ENCODE measurements around the gene DPYD.

DPYD gene

DNA sequence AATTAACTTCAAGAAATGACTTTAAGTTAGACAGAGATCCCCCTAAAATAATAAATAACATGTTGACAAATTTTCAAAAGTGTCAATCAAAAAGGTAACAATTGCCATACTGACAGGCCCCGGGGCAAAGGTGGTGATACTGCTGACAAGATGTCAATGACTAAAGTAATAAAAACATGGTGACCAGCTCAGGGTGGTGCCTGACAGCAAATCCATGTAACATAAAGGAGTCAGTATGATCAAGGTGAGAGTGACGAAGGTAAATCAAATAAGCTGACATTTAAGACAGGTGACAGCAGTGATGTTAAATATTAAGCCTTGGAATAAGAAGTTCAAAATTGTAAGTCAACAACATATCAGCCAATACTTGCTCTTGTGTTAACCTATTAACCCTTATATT, 387.5 kb downstream of the DPYD start:
- no peak for DNase-seq (ENCODE audit: low read depth in 2 of 2)

DNA sequence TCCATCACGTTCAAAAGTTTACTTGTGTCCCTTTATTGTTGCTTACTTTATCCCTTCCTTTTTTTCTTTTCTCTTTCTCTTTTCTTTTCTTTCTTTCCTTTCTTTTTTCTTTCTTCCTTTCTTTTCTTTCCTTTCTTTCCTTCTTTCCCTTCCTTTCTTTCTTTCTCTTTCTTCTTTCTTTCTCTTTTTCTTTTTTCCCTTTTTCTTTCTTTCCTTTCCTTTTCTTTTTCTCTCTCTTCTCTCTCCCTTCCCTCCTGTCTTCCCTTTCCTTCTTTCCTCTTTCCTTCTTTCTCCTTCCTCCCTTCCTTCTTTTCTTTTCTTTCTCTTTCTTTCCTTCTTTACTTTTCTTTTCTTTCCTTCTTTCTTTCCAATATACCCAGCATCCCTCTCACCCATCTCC, 391.2 kb downstream of the DPYD start:
- no peak for DNase-seq (ENCODE audit: low read depth in 2 of 2)

DNA sequence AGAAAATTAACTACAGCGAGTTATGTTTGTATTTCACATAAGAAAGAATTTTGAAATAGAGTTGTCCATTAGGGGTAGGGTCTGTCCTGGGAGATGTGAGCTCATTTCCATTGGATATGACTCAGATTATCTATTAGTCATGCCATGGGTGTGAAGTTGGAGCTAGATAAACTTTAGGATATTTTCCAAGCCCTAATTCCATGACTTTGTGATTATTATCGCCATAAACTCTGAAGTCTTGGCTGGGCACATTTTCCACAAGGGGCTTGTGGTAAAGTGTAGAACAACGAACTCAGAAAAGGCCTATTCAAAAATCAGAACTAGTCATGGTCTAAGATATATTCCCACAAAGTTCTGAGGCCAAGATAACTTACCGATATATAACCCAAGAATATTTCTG, 396.6 kb downstream of the DPYD start:
- DNase-seq (ENCODE audit: low read depth in 2 of 2), result no peak

DNA sequence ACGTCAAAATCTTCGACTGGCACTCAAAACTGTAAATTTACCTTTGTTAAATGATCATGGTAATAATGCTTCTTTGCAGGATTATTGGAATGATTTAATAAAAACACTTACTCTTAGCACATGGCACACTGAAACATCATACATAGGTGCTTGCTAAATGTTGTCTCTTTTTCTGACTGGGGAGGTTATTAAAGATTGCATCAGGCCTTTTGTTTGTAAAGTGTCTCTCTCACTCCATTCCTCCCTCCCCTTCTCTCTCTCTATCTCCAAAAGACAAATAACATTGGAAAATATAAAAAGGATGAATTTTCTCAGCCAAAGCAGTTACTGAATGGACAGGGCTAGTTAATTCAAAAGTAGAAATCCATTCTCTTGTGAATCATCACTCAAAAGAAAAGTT, 404.2 kb downstream of the DPYD start:
- DNase-seq (ENCODE audit: low read depth in 2 of 2), result no peak

DNA sequence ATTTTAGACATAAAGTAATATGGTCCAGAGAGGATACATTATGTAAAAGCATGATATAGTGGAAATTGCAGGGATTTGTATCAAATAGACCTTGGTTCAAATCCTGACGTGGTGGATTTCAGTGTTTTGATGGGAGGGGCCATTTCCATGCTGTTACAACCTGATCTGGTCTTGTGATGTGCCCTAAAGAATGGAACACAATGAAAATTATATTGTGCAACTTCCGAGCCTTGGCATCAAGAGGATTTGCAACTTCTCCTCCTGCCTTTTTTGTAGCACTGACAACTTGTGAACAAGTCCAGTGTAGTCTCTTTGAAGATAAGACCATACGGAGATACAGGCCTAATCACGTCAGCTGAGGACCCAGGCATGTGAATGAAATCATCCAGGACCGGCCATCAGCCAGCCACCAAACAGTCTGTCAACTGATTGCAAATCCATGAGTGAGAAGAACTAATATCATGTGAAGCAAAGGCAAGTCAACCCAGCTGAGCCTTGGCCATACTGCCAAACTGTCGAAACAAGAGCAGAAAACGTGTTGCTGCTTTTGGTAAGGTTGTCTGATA, 412.1 kb downstream of the DPYD start:
- DNase-seq (ENCODE audit: low read depth in 2 of 2), result no peak

DNA sequence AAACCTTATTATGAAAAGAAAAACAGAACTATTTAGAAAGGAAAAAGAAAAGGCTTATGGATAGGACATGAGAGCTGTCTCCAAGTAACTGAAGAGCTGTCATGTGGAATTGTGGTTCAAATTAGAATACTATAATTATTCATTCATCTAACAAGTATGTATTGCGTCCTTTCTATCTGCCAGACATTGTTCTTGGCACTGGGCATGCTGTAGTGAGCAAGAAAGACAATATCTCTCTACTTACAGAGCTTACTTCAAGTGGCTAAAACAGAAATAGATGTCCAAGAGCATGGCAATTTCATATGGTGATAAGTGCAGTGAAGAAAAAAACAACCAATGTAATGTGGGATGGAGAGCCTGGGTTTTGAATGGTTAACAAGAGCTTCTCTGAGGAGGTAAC, 413.0 kb downstream of the DPYD start:
- no peak for DNase-seq (ENCODE audit: low read depth in 2 of 2)

DNA sequence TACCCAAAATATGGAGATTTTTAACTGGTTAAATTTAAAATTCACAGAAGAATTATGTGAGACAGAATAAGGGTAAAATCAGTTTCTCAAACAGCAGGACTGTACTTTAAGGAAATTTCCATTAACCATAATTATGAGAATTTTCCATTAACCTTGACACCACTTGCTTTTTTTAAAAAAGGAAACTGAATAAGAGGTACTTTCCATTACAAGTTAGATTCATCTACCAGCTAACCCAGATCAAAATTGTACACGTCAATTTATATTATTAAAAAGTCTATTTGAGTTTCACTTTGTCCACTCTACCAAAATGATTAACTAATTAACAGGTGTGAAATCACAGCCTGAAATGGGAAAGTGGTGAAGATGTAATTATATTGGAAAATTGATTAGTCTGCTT, 414.5 kb downstream of the DPYD start:
- DNase-seq (ENCODE audit: low read depth in 2 of 2), result no peak

DNA sequence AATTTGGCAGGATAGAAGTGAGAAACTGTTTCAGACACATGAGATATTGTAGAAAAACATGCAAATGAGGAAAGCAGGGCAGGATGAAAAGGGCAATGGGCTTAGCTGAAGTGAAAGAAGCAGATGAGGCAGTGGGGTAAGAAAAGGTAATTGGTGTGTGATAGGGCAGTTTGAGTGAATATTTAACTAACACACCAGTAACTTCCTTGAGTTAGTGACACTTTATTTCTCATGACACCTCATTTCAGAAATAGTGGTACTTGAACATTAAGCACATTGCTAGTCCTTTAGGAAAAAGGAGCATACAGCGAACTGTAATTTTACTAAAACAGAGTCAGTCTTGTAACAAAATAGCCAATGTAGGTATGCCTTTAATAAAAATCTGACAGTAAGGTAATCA, 415.0 kb downstream of the DPYD start:
- no peak for DNase-seq (ENCODE audit: low read depth in 2 of 2)

DNA sequence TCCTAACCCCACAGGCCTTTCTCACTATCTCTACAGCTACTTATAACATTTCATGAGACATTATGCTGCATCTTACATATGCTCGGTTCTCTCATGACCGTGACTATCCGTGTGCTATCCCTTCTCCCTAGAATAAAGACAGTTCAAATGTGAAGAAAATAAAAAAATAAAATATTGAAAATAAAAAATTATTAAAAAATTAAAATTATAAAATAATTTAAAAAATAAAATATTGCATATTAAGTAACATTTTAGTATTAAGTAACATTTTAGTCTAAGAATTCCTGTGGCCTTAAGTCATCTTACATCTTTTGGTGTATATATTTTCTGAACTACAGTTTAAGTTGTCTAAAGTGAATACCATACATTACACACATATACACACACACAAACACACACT, 415.5 kb downstream of the DPYD start:
- no peak for DNase-seq (ENCODE audit: low read depth in 2 of 2)

DNA sequence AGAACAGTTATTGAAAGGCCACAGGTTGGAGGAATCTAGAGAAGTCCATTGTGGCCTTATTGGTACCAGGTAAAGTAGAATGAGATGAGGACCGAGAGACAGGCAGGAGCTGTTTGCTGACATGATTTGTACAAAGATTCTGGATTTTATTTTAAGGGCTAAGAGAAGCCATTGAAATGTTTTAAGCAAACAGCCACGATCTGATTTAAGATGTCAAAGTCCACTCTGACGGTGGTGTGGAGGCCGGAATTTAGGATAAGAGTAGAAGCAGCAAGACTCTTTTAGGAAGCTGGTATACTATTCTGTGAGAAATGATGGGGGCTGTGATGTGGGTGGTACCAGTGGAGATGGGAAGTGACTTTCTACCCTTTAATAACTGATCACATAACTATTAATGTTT, 418.5 kb downstream of the DPYD start:
- no peak for DNase-seq (ENCODE audit: low read depth in 2 of 2)

DNA sequence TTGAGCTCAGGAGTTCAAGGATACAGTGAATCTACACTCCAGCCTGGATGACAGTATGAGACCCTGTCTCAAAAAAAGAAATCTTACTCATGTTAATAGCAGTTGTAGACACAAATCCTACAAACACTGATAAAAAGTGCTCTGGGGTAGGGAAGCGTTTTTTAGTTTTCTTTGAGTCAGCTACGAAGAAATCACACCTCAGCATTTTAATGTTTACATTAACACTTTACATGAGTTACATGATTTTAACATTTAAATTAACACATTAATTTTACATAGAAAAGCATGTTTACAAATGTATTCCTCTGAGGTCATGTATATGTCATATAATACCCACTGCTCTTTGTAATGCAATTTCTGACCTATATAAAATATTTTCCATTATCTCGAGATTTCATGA, 419.2 kb downstream of the DPYD start:
- no peak for DNase-seq (ENCODE audit: low read depth in 2 of 2)

DNA sequence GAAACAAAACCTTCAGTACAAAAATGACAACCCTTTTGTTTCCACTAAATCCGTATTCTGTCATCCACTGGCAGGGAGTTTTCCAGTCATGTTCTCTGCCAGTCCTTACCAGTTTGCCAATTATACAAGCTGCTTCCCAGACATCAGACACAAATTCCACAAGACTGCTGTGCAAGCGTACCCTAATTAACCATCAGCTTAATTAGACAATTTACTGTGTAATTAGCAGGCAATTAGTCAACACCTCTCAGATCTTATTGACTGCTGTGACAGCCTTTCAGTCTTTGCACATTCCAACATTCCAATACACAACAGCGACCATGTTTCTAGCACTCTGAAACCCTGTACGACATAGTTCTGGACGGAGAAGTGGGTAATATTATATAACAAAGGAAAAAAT, 420.1 kb downstream of the DPYD start:
- DNase-seq (ENCODE audit: low read depth in 2 of 2), result no peak

DNA sequence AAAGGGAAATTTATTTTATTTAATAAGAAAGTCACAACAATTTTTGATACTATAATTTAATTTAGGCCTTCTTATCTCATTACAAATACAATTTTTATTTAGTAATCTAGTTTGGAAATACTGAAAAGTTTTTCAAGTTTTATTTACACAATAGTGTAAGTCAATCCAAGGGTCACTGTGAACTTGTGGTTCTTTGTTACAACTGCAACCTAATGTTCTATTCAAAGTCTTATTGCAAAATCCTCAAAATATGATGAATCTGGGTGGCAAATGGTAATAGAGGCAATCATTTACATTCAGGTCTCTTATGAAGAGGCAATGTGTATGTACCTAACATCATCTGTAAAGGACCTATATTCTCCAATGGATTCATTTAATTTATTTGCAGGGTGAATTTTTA, 421.2 kb downstream of the DPYD start:
- DNase-seq (ENCODE audit: low read depth in 2 of 2), result no peak

DNA sequence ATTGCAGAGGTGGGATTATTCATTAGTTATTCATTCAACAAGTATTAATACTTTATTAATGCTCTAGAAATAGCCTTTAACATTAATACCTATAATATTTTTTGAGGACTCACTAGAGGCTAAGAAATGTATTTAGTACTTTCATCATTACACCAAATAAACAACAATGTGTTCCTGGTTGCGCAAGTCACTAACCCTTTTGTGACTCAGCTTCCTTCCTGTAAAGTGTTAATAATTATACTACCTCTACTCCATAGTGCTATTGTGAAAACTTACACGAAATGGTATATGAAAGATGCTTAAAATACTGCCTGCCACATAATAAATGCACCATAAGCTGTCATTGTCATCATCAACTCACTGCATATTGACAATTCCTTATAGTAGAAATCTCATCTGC, 431.0 kb downstream of the DPYD start:
- no peak for DNase-seq (ENCODE audit: low read depth in 2 of 2)

DNA sequence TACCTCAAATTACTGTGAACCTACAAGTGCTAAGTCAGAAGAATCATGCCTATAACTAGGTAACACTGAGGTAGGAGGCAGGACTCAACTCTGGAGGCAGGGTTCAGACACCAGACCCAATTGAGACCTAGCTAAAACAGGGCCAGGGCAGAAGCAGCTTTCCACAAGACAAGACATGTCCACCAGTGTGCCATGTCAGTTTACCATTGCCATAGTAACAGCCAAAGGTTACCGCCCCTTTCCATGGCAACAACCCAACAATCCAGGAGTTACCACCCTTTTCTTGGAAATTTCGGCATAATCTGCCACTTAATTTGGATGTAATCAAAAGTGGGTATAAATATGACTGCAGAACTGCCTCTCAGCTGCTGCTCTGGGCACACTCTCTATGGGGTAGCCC, 432.3 kb downstream of the DPYD start:
- no peak for DNase-seq (ENCODE audit: low read depth in 2 of 2)

DNA sequence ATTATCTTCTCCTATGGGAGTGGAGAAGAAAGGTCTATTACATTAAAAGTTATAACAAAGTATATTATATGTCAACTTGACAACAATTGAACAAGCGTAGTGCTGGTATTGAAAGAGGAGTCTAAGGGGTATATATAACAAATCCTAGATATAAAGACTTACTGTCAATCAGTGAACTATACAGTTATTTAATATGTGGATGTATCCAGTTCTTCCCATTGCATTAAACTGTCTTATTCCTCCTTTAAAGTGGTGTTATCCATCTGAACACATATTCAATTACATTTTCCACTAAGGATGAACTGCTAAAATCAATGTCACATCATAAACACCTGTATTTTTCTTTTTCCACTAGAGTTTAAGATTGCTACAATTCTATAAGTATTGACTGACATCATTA, 438.8 kb downstream of the DPYD start:
- DNase-seq (ENCODE audit: low read depth in 2 of 2), result no peak

DNA sequence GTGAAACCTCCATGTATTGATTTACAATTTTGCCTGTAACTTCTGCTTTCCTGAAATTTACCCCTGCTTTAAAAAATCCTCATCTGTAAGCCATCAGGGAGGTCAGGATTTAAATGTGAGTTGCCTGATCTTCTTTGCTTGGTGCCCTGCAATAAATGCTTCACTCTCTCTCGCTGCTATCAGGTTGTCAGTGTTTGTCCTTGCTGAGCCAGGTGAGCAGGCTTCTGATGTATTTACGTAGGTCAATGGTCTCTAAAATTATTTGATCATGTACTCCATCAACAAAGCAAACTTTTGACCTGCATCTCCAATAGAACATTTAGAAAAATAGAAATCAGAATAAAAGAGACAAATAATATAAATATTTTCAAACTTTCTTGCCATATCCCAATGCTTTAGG, 453.4 kb downstream of the DPYD start:
- no peak for DNase-seq (ENCODE audit: low read depth in 2 of 2)

DNA sequence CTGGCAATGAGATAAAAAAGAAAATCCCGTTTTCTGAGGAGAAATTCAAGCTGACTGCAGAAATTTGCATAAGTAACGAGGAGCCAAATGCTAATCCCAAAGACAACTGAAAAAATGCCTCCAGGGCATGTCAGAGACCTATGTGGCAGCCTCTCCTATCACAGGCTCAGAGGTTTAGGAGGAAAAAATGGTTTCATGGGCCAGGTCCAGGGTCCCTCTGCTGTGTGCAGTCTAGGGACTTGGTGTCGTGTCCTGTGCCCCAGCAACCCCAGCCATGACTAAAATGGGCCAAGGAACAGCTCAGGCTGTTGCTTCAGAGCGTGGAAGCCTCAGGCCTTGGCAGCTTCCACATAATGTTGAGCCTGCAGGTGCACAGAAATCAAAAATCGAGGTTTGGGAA, 456.5 kb downstream of the DPYD start:
- no peak for DNase-seq (ENCODE audit: low read depth in 2 of 2)

DNA sequence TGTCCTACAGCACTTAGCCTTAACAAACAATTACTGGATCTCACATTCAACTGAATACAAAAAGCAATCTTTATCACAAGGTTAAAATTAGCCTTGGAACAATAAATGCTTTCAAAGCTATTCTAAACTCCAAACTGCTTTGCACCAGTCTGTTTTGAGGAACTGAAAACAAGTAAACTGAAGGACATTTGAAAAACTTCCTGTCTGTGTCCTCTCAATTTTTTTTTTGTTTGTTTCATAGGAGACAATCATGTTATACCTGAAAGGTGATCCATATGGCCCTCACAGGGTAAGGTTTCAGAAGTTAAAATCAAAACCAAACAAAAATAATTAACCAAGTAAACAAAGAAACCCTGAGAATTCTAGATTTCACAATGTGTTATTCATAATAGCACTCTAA, 459.1 kb downstream of the DPYD start:
- DNase-seq (ENCODE audit: low read depth in 2 of 2), result no peak

DNA sequence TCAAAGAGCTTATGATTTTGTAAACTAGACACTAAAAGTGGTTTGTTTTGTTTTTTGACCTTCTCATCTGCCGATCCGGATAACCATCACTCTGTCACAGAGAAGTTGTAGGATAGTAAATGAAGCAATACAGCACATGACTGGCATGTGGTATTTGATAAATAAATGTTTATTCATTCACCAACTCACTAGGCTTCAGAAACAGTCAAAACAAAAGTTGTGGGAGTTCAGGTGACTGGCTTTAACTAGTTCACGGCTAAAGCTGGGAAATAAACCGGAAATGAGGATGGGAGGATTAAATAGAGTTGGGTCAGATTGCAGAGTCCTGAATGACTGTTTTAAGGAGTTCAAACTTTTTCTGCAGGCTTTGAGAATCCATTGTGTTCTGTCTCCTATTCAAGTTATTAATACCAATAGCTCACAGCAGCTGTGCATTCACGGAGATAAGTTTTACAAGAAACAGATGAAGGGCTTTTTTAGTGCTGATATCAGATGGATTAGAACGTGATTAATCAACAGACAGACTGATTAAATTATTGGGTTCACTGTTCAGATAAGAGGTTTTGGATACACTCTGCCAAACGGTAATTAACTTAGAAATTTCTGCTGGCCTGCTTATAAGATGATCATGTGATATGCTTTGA, 463.3 kb downstream of the DPYD start:
- no peak for DNase-seq (ENCODE audit: low read depth in 2 of 2)

DNA sequence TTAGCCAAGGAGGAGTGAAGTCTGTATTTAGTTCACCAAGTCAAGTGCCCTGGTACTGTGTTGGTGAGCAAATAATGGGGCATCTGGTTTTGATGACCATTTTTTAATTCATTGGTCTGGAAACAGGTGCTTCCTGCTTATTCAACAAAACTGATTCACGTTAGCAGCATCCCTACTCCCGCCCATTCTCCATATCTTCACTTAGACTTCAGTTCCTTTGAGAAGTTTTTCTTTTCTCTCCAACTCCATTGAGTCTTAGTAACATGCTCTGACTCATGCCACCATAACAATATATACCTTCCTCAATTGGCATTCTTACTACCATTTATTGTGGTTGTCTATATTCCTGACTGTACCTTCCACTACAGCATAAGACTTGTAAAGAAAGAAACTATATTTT, 468.9 kb downstream of the DPYD start:
- DNase-seq (ENCODE audit: low read depth in 2 of 2), result no peak

DNA sequence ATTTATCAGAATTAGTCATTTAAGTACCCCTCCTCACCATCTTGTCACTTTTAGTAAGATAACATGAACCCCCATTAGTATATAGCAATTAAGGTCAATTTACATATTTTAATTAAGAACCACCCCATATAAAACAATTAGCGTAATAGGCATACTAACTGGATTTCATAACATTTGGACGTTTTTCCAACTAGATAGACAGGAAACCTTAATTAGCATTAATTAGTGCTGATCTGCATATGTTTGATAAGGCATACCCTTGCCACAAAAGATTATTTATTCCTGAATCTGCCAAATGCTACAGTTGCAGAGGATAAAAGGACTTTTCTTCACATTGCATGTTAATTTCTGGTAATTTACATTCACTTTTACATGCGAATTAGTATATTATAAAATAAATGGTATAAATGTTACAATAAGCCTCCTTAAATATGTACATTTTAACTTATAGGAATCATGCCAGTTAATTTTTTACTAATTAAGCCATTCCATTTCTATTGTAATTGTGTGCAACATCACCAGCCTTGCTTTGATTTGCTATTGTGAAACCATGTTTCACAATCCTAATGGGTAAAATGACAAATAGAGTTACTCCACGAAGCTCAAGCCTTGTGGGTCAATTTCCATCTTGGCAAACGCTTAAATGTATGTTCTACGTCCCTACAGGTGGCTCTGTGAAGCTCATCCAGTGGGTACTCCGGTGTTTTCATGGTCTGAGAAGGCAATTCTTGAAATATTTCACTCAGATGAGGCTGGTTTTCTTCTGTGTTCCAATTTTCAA, 469.6 kb downstream of the DPYD start:
- no peak for DNase-seq (ENCODE audit: low read depth in 2 of 2)

DNA sequence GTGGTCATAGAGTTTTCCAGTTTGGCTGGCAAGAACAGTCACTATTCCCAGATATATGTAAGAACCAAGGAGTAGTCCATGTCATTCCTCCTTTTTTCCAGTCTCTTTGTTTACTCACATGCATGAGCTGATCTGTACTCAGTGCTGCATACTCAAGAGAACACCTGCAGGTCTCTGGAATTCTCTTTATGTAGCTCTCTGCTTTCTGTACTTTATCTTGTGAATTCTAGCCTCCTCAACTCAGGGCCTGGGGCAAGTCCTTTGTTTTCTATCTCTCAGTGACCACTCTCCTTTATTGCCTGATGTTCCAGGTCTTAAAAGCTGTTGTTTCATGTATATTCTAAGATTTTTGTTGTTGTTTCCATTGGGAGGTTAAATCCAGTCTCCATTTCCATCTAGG, 478.9 kb downstream of the DPYD start:
- DNase-seq (ENCODE audit: low read depth in 2 of 2), result no peak

DNA sequence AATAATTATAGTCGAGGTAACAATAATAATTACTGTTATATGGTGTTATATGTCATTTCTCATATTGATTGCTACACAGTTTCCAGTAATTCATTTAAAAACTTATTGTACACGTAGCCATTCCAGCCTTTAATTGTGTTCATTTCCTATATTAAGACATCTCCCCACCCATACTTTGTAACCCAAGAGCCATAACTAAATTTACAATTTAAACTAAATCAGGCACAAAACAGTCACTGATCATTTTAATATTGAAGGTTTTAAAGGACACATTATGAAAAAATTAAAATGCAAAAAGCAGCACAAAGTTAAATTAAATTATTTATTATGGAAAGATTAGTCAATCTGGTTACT, 487.0 kb downstream of the DPYD start:
- DNase-seq (ENCODE audit: low read depth in 2 of 2), result no peak
